Ishikawa (cell line): ENCODE measurements around the gene KLHL24.

ENCODE experiments used
- CEBPB ChIP-seq: IDR thresholded peaks from 2 replicates; pipeline ENCODE4 v1.6.1; 2012
- CREB1 ChIP-seq: IDR thresholded peaks from 2 replicates; pipeline ENCODE4 v1.6.1; 2012; ENCODE audit warnings: low read depth
- EP300 ChIP-seq: IDR thresholded peaks from 2 replicates; pipeline ENCODE4 v1.6.1; 2012; ENCODE audit warnings: borderline replicate concordance
- FOXM1 ChIP-seq: IDR thresholded peaks from 2 replicates; pipeline ENCODE4 v1.6.1; 2012; ENCODE audit warnings: low read depth, borderline replicate concordance
- MAX ChIP-seq: IDR thresholded peaks from 2 replicates; pipeline ENCODE4 v1.6.1; 2012
- NFIC ChIP-seq: IDR thresholded peaks from 2 replicates; pipeline ENCODE4 v1.6.1; 2012
- RAD21 ChIP-seq: IDR thresholded peaks from 2 replicates; pipeline ENCODE4 v1.6.1; 2012; ENCODE audit warnings: low read depth
- TAF1 ChIP-seq: IDR thresholded peaks from 2 replicates; pipeline ENCODE4 v1.6.1; 2012; ENCODE audit warnings: low read depth, mild to moderate bottlenecking
- TEAD4 ChIP-seq: IDR thresholded peaks from 2 replicates; pipeline ENCODE4 v1.6.1; 2012
- YY1 ChIP-seq: IDR thresholded peaks from 2 replicates; pipeline ENCODE4 v1.6.1; 2012; ENCODE audit warnings: low read depth
- TF ChIP-seq, protein P1 (sequence below): IDR thresholded peaks from 2 replicates; pipeline ENCODE4 v1.6.1; 2012; ENCODE audit warnings: low read depth, mild to moderate bottlenecking

DNA sequence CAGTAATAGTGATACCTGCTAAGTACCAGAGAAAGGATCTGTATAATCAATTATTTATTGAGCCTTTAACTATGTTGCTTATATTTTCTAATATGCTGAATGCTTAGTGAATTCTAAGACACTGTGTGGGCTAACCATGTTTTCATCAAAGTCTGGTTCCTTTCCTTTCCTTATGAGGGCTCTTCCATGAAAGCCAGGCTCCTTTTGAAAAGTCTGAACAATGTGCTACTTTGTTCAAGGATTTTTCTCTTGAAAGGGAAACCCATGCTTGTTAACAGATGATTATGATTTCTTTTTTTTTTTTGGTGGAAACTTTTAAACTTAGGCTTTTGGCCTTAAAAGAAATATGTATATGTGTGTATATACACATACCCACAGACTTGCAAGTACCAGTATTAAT, 79.2 kb downstream of the KLHL24 start:
- TF ChIP-seq CEBPB (no peak), EP300 (no peak), MAX (no peak), TAF1 (no peak), YY1 (no peak), TEAD4 (no peak), RAD21 (no peak), FOXM1 (no peak), NFIC (no peak), CREB1 (no peak)
- TF ChIP-seq, protein P1, sequence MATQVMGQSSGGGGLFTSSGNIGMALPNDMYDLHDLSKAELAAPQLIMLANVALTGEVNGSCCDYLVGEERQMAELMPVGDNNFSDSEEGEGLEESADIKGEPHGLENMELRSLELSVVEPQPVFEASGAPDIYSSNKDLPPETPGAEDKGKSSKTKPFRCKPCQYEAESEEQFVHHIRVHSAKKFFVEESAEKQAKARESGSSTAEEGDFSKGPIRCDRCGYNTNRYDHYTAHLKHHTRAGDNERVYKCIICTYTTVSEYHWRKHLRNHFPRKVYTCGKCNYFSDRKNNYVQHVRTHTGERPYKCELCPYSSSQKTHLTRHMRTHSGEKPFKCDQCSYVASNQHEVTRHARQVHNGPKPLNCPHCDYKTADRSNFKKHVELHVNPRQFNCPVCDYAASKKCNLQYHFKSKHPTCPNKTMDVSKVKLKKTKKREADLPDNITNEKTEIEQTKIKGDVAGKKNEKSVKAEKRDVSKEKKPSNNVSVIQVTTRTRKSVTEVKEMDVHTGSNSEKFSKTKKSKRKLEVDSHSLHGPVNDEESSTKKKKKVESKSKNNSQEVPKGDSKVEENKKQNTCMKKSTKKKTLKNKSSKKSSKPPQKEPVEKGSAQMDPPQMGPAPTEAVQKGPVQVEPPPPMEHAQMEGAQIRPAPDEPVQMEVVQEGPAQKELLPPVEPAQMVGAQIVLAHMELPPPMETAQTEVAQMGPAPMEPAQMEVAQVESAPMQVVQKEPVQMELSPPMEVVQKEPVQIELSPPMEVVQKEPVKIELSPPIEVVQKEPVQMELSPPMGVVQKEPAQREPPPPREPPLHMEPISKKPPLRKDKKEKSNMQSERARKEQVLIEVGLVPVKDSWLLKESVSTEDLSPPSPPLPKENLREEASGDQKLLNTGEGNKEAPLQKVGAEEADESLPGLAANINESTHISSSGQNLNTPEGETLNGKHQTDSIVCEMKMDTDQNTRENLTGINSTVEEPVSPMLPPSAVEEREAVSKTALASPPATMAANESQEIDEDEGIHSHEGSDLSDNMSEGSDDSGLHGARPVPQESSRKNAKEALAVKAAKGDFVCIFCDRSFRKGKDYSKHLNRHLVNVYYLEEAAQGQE = no peak
